Measurements from ENCODE around the gene ZDHHC19.
A peak's percentile ranks its signal among the peaks of the same experiment; 100 is the strongest.

ZDHHC19 gene

GRCh38 chr3:196159952-196160804, 51.0 kb downstream of the ZDHHC19 start:
- DNase-seq (ENCODE audit: extremely low spot score, insufficient read length, low read depth) (peak; percentile 58), FAIRE-seq (peak; percentile 74)

- no peak for FAIRE-seq
- no peak for DNase-seq (ENCODE audit: extremely low spot score, insufficient read length, low read depth)
Measured at GRCh38 chr3:196159526-196159925, 51.7 kb downstream of the ZDHHC19 start.

GRCh38 chr3:196156160-196156559, 55.0 kb downstream of the ZDHHC19 start:
- DNase-seq (ENCODE audit: extremely low spot score, insufficient read length, low read depth) (no peak), FAIRE-seq (no peak)

- FAIRE-seq = no peak
- no peak for DNase-seq (ENCODE audit: extremely low spot score, insufficient read length, low read depth)
Measured at GRCh38 chr3:196150481-196150880, 60.7 kb downstream of the ZDHHC19 start.

- FAIRE-seq (no peak), DNase-seq (ENCODE audit: extremely low spot score, insufficient read length, low read depth) (no peak)
Measured at GRCh38 chr3:196149831-196150301, 61.3 kb downstream of the ZDHHC19 start.

GRCh38 chr3:196149375-196149774, 61.8 kb downstream of the ZDHHC19 start:
- no peak for FAIRE-seq
- no peak for DNase-seq (ENCODE audit: extremely low spot score, insufficient read length, low read depth)
